Vagina (tissue), 2 donors: Measurements from ENCODE around the gene TRNT1.

Experiments
- POLR2A ChIP-seq, 2 donors: fragments of 450-650 bp; IDR thresholded peaks; one replicate each; pipeline ENCODE4 v1.6.1; 2017; ENCODE audit warnings: antibody characterized with exemption in 2 of 2, mild to moderate bottlenecking in 2 of 2, moderate library complexity in 2 of 2
- POLR2AphosphoS5 ChIP-seq, 2 donors: sonication (generic); formaldehyde crosslinking; IDR thresholded peaks; one replicate each; pipeline ENCODE4 v1.9.0; 2017; ENCODE audit warnings: antibody characterized with exemption in 2 of 2, mild to moderate bottlenecking in 2 of 2, low read depth in 1 of 2; ENCODE audit not compliant: insufficient read depth in 1 of 2
- TF ChIP-seq, protein P1 (sequence below), 3 experiments: fragments of 450-650 bp in 2 of 3; fragments of 200-600 bp in 1 of 3; sonication (generic) in 1 of 3; IDR thresholded peaks; one replicate each; pipeline ENCODE4 v1.5.1; 2017 to 2019; ENCODE audit warnings: antibody characterized with exemption in 3 of 3, mild to moderate bottlenecking in 2 of 3, moderate library complexity in 2 of 3

DNA sequence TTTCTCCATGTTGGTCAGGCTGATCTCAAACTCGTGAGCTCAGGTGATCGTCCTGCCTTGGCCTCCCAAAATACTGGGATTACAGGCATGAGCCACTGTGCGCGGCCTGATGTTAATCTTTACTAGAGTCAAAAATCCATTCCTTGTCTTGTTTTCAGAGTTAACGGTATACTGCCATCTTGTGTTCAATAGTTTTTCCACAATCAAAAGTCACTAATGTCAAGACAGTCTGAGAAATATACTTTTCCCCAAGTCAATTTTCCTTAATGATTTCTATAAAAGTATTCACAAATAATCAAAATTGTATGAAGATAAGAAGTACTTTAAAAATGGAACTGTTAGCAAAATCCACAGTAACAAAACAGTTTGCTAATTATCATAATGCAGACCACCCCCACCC is 44.3 kb downstream of the TRNT1 start:
- TF ChIP-seq POLR2A (IDR thresholded peaks at IDR 0.05) = no peak
- TF ChIP-seq, protein P1, sequence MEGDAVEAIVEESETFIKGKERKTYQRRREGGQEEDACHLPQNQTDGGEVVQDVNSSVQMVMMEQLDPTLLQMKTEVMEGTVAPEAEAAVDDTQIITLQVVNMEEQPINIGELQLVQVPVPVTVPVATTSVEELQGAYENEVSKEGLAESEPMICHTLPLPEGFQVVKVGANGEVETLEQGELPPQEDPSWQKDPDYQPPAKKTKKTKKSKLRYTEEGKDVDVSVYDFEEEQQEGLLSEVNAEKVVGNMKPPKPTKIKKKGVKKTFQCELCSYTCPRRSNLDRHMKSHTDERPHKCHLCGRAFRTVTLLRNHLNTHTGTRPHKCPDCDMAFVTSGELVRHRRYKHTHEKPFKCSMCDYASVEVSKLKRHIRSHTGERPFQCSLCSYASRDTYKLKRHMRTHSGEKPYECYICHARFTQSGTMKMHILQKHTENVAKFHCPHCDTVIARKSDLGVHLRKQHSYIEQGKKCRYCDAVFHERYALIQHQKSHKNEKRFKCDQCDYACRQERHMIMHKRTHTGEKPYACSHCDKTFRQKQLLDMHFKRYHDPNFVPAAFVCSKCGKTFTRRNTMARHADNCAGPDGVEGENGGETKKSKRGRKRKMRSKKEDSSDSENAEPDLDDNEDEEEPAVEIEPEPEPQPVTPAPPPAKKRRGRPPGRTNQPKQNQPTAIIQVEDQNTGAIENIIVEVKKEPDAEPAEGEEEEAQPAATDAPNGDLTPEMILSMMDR (IDR thresholded peaks at IDR 0.05) = peak in 1 of 3 experiments; percentile 16
- TF ChIP-seq POLR2AphosphoS5 (IDR thresholded peaks at IDR 0.05; ENCODE audit: insufficient read depth in 1 of 2, low read depth in 1 of 2) = no peak
